Testis (tissue), 3 donors: Measurements from ENCODE around the gene KRT12. TPM values are rescaled to one million over a fixed set of nuclear protein-coding genes. Genes with fewer than 3 reads are reported as not detected.

Experiments used
- DNase-seq: peaks from one replicate; pipeline ENCODE4 v3.0.0-alpha.2; 2019
- H3K27ac ChIP-seq, 2 donors: fragments of 200-600 bp; sonication (generic); one replicate each; pipeline ENCODE4 v1.5.1; 2019
- H3K27me3 ChIP-seq: fragments of 200-600 bp; sonication (generic); one replicate; pipeline ENCODE4 v1.5.1; 2019
- H3K36me3 ChIP-seq: fragments of 200-600 bp; sonication (generic); one replicate; pipeline ENCODE4 v1.5.1; 2017; ENCODE audit warnings: low read depth; ENCODE audit errors: missing control alignments
- H3K4me1 ChIP-seq: fragments of 200-600 bp; sonication (generic); one replicate; pipeline ENCODE4 v1.5.1; 2019
- H3K4me3 ChIP-seq, 2 donors: fragments of 200-600 bp; sonication (generic); one replicate each; pipeline ENCODE4 v1.5.1; 2017 to 2019
- H3K9me3 ChIP-seq: fragments of 200-600 bp; sonication (generic); one replicate; pipeline ENCODE4 v1.5.1; 2017
- CTCF ChIP-seq, 3 experiments: fragments of 450-650 bp in 2 of 3; fragments of 200-600 bp in 1 of 3; sonication (generic) in 1 of 3; IDR thresholded peaks; one replicate each; pipeline ENCODE4 v1.5.1; 2016 to 2019; ENCODE audit warnings: antibody characterized with exemption in 3 of 3, mild to moderate bottlenecking in 2 of 3, moderate library complexity in 1 of 3
- POLR2A ChIP-seq: fragments of 450-650 bp; IDR thresholded peaks from one replicate; pipeline ENCODE4 v1.6.1; 2017; ENCODE audit warnings: antibody characterized with exemption, mild to moderate bottlenecking, moderate library complexity
- WGBS, 2 donors: methylation state at CpG; one replicate each; pipeline ENCODE4 v1.1.5; 2018; 5-methylcytosine and 5-hydroxymethylcytosine counted together
- intact Hi-C: fragments of 100-400 bp; cut with DNase I; formaldehyde crosslinking; loops from one replicate; pipeline ENCODE4 v1.15.1; 2023; ENCODE audit warnings: low total_unique reads
- polyA plus RNA-seq: library from polyadenylated mRNA; stranded (reverse); fragments of 350-450 nt; fragmentation: Illumina TruSeq; extraction: RNeasy Lipid Tissue Mini Kit (QIAGEN cat#74804); gene quantifications from one replicate; pipeline ENCODE4 v1.2.3, GENCODE V29; 2014; ENCODE audit warnings: low read depth, low replicate concordance; ENCODE audit not compliant: insufficient read depth
- total RNA-seq, 2 donors: library from RNA; depleted of rRNA; stranded (reverse); fragments of >200 nt; gene quantifications; one replicate each; pipeline ENCODE4 v1.2.3, GENCODE V29; 2016

KRT12 gene
- total and polyA plus RNA-seq, 3 donors from 2014 or later: 0.26 to 0.68 (median 0.63) TPM

- WGBS, 2 donors: 95% methylated on average over 7 of the region's 7 CpGs
- TF ChIP-seq CTCF (IDR thresholded peaks at IDR 0.05): no peak
- TF ChIP-seq POLR2A: no peak
- intact Hi-C loops: no loop called here
Observed at GRCh38 chr17:40871316-40871715, 4.3 kb upstream of the KRT12 start.

GRCh38 chr17:40870136-40870535 is 3.1 kb upstream of the KRT12 start:
- DNase-seq: no peak
- no peaks in the 10 kb centered on the region for H3K4me1 ChIP-seq
- no peak overlapping the region for H3K4me3 ChIP-seq
- H3K9me3 ChIP-seq: no peaks in the 10 kb centered on the region
- no peak for TF ChIP-seq POLR2A
- TF ChIP-seq CTCF (IDR thresholded peaks at IDR 0.05): no peak
- 77 to 83% methylated on average over 4 of the region's 4 CpGs for WGBS, 2 donors
- H3K36me3 ChIP-seq: no peaks in the 10 kb centered on the region
- no peaks in the 10 kb centered on the region for H3K27me3 ChIP-seq
- H3K27ac ChIP-seq: no peak overlapping the region
- intact Hi-C loops: no loop called here

More at GRCh38 chr17:40871316-40871715, 4.3 kb upstream of the KRT12 start:
- Histone ChIP-seq H3K4me1 (no peaks in the 10 kb centered on the region), H3K27me3 (no peaks in the 10 kb centered on the region), H3K36me3 (no peaks in the 10 kb centered on the region), H3K9me3 (no peaks in the 10 kb centered on the region), H3K4me3 (no peak overlapping the region), H3K27ac (no peak overlapping the region)
- DNase-seq: no peak

GRCh38 chr17:40864661-40865390 is 2.2 kb downstream of the KRT12 start:
- Histone ChIP-seq H3K27me3 (no peaks in the 10 kb centered on the region), H3K4me1 (no peaks in the 10 kb centered on the region), H3K36me3 (no peaks in the 10 kb centered on the region), H3K4me3 (no peak overlapping the region), H3K9me3 (no peaks in the 10 kb centered on the region), H3K27ac (no peak overlapping the region)
- intact Hi-C loops: no loop called here
- WGBS, 2 donors: 81 to 90% methylated on average over 14 of the region's 14 CpGs
- TF ChIP-seq CTCF (IDR thresholded peaks at IDR 0.05): no peak
- TF ChIP-seq POLR2A: no peak
- DNase-seq: no peak

DNA sequence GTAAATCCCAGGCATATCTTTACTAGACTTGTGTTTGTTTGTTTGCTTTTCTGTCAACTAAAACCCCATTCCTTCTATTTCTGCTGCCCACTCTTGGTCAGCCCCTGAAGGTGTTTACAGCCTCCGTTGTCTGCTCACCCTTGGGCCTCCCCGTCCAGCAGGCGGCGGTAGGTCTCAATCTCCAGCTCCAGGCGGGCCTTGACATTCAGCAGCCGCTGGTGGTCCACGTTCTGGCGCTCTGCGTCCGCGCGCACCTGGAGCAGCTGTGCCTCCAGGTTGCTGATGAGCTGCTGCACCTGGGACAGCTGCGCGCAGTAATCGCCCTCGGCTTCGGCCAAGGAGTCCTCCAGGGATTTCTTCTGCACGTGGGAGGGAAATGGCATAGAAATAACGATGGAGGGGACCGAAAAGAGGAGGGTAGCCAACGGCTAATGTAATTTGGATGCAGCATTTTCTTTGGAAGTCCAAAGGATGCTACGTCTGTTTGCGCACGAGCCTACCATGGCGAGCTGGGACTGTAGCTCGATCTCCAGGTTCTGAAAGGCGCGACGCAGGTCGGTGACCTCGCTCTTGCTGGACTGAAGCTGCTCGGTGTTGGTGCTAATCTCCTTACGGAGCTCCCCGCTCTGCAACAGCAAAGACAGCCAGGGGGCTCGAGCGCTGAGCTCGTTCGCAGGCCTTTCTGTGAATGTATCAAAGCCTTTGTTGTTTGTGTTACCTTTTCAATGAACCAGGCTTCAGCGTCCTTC is 3.9 kb downstream of the KRT12 start:
- 49 to 63% methylated on average over 30 to 39 of the region's 39 CpGs for WGBS, 2 donors
- Histone ChIP-seq H3K27me3 (no peaks in the 10 kb centered on the region), H3K4me3 (peak overlapping the region in 1 of 2 donors; percentile 36), H3K27ac (no peak overlapping the region), H3K4me1 (no peaks in the 10 kb centered on the region), H3K9me3 (no peaks in the 10 kb centered on the region), H3K36me3 (no peaks in the 10 kb centered on the region)
- intact Hi-C loops: no loop called here
- TF ChIP-seq CTCF (IDR thresholded peaks at IDR 0.05) (peak in 2 of 3 experiments; percentile 12 to 40), POLR2A (no peak)
- DNase-seq: peak; percentile 74
